Activated T-helper 2 cell treated with anti-CD3 and anti-CD28 coated beads, Interferon-gamma antibody, Interleukin-2, Interleukin-4, amounts not matched to agents 10 μg/mL and 5 μg/mL and 100 μg/mL, durations not matched to agents 14 hours and 24 hours and 36 hours (primary cell): Measurements from ENCODE around the gene SH2D3C. TPM values are rescaled to one million over a fixed set of nuclear protein-coding genes. Genes with fewer than 3 reads are reported as not detected.
A peak's percentile ranks its signal among the peaks of the same experiment; 100 is the strongest.

Experiments used
- DNase-seq: peaks from one replicate; pipeline ENCODE4 v3.0.0; 2021; ENCODE audit warnings: low spot score
- H3K27ac Mint-ChIP-seq: one replicate; pipeline ENCODE4 v1.8.0; 2021; ENCODE audit warnings: mixed read lengths
- H3K27me3 Mint-ChIP-seq: one replicate; pipeline ENCODE4 v1.8.0; 2021; ENCODE audit warnings: low read depth, mixed read lengths
- H3K36me3 Mint-ChIP-seq: one replicate; pipeline ENCODE4 v1.8.0; 2021; ENCODE audit warnings: low read depth, mixed read lengths
- H3K4me1 Mint-ChIP-seq: one replicate; pipeline ENCODE4 v1.8.0; 2021; ENCODE audit warnings: low read depth, mixed read lengths
- H3K4me3 Mint-ChIP-seq: one replicate; pipeline ENCODE4 v1.8.0; 2021; ENCODE audit warnings: low read depth, mild to moderate bottlenecking, moderate library complexity, mixed read lengths
- H3K9me3 Mint-ChIP-seq: one replicate; pipeline ENCODE4 v1.8.0; 2021; ENCODE audit warnings: mixed read lengths
- intact Hi-C: fragments of 100-400 bp; cut with micrococcal nuclease; formaldehyde crosslinking; loops from one replicate; pipeline ENCODE4 v1.15.1; 2023
- total RNA-seq: library from RNA; stranded (reverse); gene quantifications from 2 replicates; pipeline ENCODE4 v1.2.3, GENCODE V29; 2022

The SH2D3C gene
- total RNA-seq, 1 donor from 2014 or later = 23.6 TPM

DNA sequence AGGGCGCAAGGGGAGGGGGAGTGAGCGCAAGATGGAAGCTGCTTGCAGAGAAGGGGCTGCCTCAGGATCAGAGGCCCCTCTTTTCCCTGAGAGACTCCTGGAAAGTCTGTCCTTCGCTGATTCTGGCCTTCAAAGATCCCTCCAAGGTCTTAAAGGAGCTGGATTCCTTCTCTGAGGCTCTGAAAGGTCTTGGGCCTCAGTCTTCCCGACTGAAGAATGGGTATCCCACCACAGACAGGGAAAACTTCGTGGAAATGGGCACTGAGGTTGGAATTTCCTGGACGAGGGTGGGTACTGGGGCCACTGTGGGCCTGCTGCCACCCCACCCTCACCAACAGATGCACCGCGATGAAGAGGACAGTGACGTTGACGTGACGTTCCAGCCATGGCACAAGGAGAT lies 66.1 kb downstream of the SH2D3C start:
- H3K27me3 Mint-ChIP-seq = no peaks in the 10 kb centered on the region
- H3K36me3 Mint-ChIP-seq = peaks cover 3% of the 10 kb centered on the region
- peaks cover 25% of the 10 kb centered on the region for H3K4me1 Mint-ChIP-seq
- no peak for DNase-seq
- intact Hi-C loops = no loop called here
- H3K9me3 Mint-ChIP-seq = no peaks in the 10 kb centered on the region
- H3K27ac Mint-ChIP-seq = no peak overlapping the region
- H3K4me3 Mint-ChIP-seq = peak overlapping the region; percentile 33

- Mint-ChIP-seq H3K4me3 (no peak overlapping the region), H3K4me1 (peaks cover 25% of the 10 kb centered on the region), H3K27ac (no peak overlapping the region), H3K9me3 (no peaks in the 10 kb centered on the region), H3K27me3 (no peaks in the 10 kb centered on the region), H3K36me3 (peaks cover 3% of the 10 kb centered on the region)
- DNase-seq = no peak
- intact Hi-C loops = no loop called here
These were observed 66.6 kb downstream of the SH2D3C start for GRCh38 chr9:127711831-127712274.

- H3K27ac Mint-ChIP-seq = no peak overlapping the region
These were observed 67.2 kb downstream of the SH2D3C start for GRCh38 chr9:127711226-127711701.

DNA sequence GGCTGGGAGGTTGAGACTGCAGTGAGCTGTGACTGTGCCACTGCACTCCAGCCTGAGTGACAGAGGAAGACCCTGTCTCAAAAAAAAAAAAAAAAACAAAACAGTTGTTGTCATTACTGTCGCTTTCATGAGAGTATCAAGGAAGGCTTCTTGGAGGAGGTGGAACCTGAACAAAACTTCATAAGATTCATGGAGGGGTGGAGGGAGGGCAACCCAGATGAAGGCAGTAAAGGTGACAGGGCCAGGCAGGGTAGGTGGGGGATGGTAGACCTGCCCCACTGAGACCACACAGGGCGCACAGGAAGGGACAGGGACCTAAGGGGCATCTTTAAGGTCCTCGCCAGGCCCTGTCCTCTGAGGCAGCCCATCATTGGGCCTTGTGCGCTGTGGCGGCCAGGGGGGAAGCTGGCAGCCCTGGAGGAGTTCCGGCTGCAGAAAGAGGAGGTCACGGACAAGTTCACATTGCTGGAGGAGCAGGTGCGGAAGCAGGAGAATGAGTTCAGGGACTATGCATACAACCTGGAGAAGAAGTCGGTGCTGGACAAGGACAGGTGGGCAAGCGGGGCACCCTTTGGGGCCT lies 68.2 kb downstream of the SH2D3C start:
- H3K4me3 Mint-ChIP-seq = no peak overlapping the region

More at GRCh38 chr9:127711226-127711701, 67.2 kb downstream of the SH2D3C start:
- no peaks in the 10 kb centered on the region for H3K9me3 Mint-ChIP-seq
- H3K36me3 Mint-ChIP-seq = peaks cover 3% of the 10 kb centered on the region
- H3K4me1 Mint-ChIP-seq = peaks cover 25% of the 10 kb centered on the region
- no peak for DNase-seq
- no peak overlapping the region for H3K4me3 Mint-ChIP-seq
- intact Hi-C loops = no loop called here
- H3K27me3 Mint-ChIP-seq = no peaks in the 10 kb centered on the region

DNA sequence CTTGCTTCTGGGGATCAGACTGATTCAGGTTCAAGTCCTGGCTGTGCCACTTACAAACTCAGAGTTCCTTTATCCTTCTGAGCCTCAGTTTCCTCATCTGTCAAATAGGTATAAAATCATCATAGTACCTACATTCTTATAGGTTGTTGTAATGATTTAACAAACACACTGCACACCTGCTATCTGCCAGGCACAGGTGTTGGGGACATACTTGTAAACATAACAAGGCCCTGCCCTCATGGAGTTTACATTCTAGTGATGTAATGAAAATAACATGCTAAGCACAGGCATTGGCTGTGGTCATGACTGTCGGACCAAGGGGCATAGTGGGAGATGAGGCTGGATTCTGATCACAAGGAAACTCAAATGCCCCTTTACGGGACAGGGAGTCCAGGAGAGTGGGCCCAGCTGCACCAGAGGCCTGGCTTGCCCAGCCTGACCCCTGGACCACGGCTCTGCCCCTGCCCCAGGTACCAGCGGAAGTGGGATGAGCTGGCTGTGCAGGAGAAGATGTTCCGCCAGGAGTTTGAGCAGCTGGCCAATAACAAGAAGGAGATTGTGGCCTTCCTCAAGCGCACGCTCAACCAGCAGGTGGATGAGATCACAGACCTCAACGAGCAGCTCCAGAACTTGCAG lies 69.4 kb downstream of the SH2D3C start:
- H3K4me1 Mint-ChIP-seq = peaks cover 18% of the 10 kb centered on the region

More for the DNA sequence above, 68.2 kb downstream of the SH2D3C start:
- H3K9me3 Mint-ChIP-seq = no peaks in the 10 kb centered on the region
- no peaks in the 10 kb centered on the region for H3K27me3 Mint-ChIP-seq
- DNase-seq = no peak
- H3K4me1 Mint-ChIP-seq = peaks cover 21% of the 10 kb centered on the region
- H3K36me3 Mint-ChIP-seq = peaks cover 3% of the 10 kb centered on the region
- H3K27ac Mint-ChIP-seq = no peak overlapping the region
- intact Hi-C loops = no loop called here

DNA sequence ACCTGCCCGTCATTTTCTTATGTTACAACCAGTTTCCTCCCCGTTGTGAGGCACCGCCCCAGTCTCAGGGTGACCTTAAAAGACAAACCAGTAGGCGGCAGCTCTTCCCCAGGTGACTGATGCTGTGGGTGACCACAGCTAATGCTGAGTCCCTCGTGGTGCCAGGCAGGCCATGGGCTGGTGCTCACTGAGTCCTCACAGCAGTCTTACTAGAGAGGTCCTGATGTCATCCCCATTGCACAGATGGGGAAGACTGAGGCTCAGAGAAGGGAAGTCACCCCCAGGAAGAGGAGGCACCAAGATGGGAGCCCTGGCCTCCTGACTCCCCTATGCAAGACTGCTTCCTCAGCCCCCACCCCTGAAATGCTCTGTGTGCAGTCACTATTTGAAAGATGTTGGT lies 70.7 kb downstream of the SH2D3C start:
- Mint-ChIP-seq H3K27ac (no peak overlapping the region), H3K36me3 (peaks cover 3% of the 10 kb centered on the region), H3K9me3 (no peaks in the 10 kb centered on the region), H3K27me3 (no peaks in the 10 kb centered on the region), H3K4me1 (peaks cover 18% of the 10 kb centered on the region), H3K4me3 (no peak overlapping the region)
- no peak for DNase-seq
- intact Hi-C loops = no loop called here

More for the DNA sequence above, 69.4 kb downstream of the SH2D3C start:
- no peak overlapping the region for H3K27ac Mint-ChIP-seq
- H3K9me3 Mint-ChIP-seq = no peaks in the 10 kb centered on the region
- DNase-seq = no peak
- H3K36me3 Mint-ChIP-seq = peaks cover 3% of the 10 kb centered on the region
- H3K4me3 Mint-ChIP-seq = no peak overlapping the region
- intact Hi-C loops = no loop called here
- no peaks in the 10 kb centered on the region for H3K27me3 Mint-ChIP-seq

- Mint-ChIP-seq H3K27ac (no peak within 1 kb of the TSS), H3K36me3 (peaks cover 3% of the 10 kb centered on the region)
These were observed 71.6 kb downstream of the SH2D3C start, which contains the start of gene CFAP157 for GRCh38 chr9:127706836-127707241. Gene CFAP157 (plus strand): TSS chr9:127706988. CDS start chr9:127707032, 44 bp downstream.

DNA sequence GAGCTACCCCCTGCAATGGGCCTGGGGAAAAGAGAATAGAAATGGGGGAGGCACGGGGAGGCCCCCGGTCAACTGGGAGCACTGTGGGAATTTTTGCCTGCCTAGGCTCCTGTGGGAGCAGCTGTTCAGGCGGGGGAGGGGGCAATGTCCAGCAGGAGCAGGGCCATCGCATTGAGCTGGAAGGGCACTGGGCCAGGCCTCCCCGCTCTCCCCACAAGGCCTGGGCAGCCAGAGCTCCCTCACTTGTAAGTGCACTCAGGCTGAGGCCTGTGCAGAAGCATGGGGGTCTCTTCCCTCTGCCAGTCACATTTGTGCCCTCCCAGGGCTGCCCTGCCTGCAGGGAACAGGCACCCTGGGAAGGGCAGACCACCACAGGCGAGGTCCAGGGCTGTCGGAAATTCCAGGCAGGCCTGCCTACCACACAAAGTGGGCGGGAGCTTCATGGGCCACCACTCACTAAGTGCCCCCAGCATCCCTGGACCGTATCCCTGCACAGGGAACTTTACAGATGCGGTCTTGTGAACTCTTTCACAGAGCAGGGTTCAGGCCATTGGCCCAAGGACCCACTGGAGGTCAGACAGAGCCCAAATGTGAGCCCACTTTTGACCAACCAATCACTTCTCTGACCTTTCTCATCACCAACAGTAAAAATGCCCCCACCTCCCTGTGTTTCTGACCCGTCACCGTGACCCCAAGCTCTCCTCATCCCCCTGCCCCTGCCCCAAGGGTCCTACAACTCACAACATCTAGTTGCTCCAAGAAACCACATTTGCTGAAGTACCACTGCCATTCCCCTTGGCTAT lies 72.7 kb downstream of the SH2D3C start:
- no peak for DNase-seq
- H3K27ac Mint-ChIP-seq = no peak overlapping the region

More at GRCh38 chr9:127706836-127707241, 71.6 kb downstream of the SH2D3C start, which contains the start of gene CFAP157:
- intact Hi-C loops = no loop called here
- Mint-ChIP-seq H3K27me3 (no peaks in the 10 kb centered on the region), H3K4me3 (no peak within 1 kb of the TSS), H3K4me1 (peaks cover 18% of the 10 kb centered on the region), H3K9me3 (no peaks in the 10 kb centered on the region)
- DNase-seq = no peak

GRCh38 chr9:127703289-127703946 lies 75.0 kb downstream of the SH2D3C start:
- Mint-ChIP-seq H3K27me3 (no peaks in the 10 kb centered on the region), H3K4me3 (no peak overlapping the region), H3K4me1 (peaks cover 16% of the 10 kb centered on the region), H3K9me3 (no peaks in the 10 kb centered on the region), H3K27ac (no peak overlapping the region), H3K36me3 (no peaks in the 10 kb centered on the region)
- DNase-seq = no peak
- intact Hi-C loops = no loop called here

More for the DNA sequence above, 72.7 kb downstream of the SH2D3C start:
- Mint-ChIP-seq H3K4me1 (peaks cover 10% of the 10 kb centered on the region), H3K36me3 (peaks cover 3% of the 10 kb centered on the region), H3K27me3 (no peaks in the 10 kb centered on the region), H3K4me3 (no peak overlapping the region), H3K9me3 (no peaks in the 10 kb centered on the region)
- intact Hi-C loops = no loop called here

DNA sequence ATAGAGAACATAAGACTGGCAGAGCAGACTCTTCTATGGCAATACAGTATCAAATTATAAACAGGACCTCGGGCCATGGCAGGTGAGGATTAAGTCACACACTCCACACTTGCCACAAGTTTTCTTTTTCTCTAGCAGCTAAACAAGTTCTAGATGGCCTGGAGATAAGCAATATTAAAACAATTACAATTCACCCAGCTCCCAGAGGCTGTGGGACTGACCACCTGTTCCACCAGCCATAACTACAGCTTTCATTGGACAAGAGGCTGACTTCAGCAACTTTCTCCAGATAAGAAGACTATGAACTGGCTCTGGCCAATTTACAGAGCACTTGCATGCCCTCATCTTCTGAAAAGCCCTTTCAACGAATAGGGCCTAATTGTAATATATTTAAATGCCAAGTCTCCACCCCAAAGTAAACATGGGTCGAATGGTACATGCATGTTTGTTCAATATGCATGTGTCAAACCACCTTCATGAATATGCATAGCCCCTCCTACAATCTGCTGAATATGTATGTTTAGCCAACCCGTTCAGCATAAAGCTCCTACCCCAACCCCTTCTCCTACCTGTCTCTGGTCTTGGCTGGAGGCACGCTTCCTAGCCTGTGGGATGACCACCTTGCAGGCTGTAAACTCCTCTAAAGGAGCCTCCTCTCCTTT lies 77.7 kb downstream of the SH2D3C start:
- Mint-ChIP-seq H3K27ac (no peak overlapping the region), H3K27me3 (no peaks in the 10 kb centered on the region), H3K9me3 (no peaks in the 10 kb centered on the region), H3K36me3 (no peaks in the 10 kb centered on the region), H3K4me1 (peaks cover 11% of the 10 kb centered on the region), H3K4me3 (no peak overlapping the region)
- intact Hi-C loops = no loop called here
- no peak for DNase-seq

DNA sequence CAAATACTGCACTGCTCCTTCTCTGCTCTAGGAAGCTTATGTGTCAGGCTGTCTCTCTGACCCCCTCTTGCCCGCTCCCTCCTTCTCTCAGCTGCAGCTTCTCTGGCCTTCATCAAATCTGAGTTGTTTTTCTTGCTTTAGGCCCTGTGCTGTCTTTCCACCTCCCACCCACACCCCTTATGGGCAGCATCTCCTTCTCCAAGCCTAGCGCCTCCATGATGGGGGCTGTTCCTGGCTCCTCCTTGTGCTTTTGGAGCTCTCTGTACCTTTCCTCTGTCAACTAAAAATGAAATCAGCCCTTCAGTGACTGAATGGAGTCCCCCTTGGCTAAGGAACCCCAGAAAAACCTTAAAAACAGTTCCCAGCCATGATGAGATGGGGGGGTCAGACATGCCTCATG lies 78.3 kb downstream of the SH2D3C start:
- intact Hi-C loops = no loop called here
- Mint-ChIP-seq H3K9me3 (no peaks in the 10 kb centered on the region), H3K27ac (no peak overlapping the region), H3K36me3 (no peaks in the 10 kb centered on the region), H3K27me3 (no peaks in the 10 kb centered on the region), H3K4me3 (no peak overlapping the region), H3K4me1 (peaks cover 11% of the 10 kb centered on the region)
- DNase-seq = no peak
